HG03575 (cell line): Measurements from ENCODE around the gene ABCC1.
"Not testable (repeated sequence)": the region's sequence is repeated elsewhere in the genome, so short reads cannot be mapped to it uniquely, and the experiment has no call there.

ENCODE experiments used
- ATAC-seq: cut with Tn5 transposase; IDR thresholded peaks from one replicate; pipeline ENCODE4 v1.9.1; 2021; ENCODE audit not compliant: unreplicated experiment, insufficient number of reproducible peaks, low FRiP score; ENCODE audit errors: extremely low read depth

The ABCC1 gene

GRCh38 chr16:16178455-16179162, 229.2 kb downstream of the ABCC1 start:
- ATAC-seq = no peak

- ATAC-seq = not testable (repeated sequence)
Observed at GRCh38 chr16:16181748-16182147, 232.3 kb downstream of the ABCC1 start.

GRCh38 chr16:16182918-16183317, 233.5 kb downstream of the ABCC1 start:
- ATAC-seq = no peak

GRCh38 chr16:16183562-16183961, 234.1 kb downstream of the ABCC1 start:
- ATAC-seq = no peak

GRCh38 chr16:16184594-16184993, 235.2 kb downstream of the ABCC1 start:
- no peak for ATAC-seq

GRCh38 chr16:16185095-16185494, 235.7 kb downstream of the ABCC1 start:
- no peak for ATAC-seq

GRCh38 chr16:16186820-16187219, 237.4 kb downstream of the ABCC1 start:
- ATAC-seq = no peak

GRCh38 chr16:16188827-16189226, 239.4 kb downstream of the ABCC1 start:
- no peak for ATAC-seq

GRCh38 chr16:16189842-16190241, 240.4 kb downstream of the ABCC1 start:
- no peak for ATAC-seq

GRCh38 chr16:16190546-16190945, 241.1 kb downstream of the ABCC1 start:
- no peak for ATAC-seq

GRCh38 chr16:16190966-16191365, 241.6 kb downstream of the ABCC1 start:
- ATAC-seq = not testable (repeated sequence)

GRCh38 chr16:16191493-16192167, 242.2 kb downstream of the ABCC1 start:
- no peak for ATAC-seq
